OCI-M1 (cell line): ENCODE results near the gene GATA5.

Experiments used
- DNase-seq: peaks from one replicate; lab custom pipeline; 2025; lab: John Stamatoyannopoulos, UW

GATA5 gene

DNA sequence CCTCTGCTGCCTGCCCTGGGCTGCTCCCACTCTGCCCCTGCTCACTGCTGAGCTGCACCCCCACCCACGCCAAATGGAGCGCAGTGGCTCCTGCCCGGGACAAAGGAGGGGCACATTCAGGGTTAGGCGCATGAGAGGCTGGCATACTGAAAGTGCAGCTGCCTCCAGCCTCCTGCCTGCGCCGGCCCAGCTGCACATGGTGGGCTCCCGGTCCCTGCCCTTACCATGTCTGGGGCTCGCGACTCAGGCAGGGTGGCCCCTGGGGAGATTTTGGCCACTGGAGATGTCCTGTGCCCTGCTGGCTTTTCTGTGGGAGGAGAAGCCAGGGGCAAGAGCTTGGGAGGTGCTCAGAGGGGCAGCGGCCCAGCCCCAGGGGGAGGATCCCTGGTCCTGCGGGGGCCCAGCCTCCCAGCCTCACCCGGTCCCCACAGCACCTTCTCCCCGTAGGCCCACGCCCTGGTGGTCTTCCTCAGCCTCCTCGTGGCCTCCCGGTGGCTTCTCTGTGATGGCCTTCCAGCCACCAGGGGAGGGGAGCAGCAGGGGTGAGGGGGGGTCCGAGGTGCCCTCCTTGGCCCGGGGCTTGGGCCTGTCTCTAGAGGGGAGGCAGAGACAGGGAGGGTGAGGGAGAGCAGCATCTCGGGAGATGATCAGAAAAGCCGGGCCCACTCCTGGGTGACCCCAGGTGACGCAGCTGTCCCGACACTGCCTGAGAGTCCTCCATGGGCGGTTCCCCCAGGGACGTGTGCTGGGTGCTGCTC is 60.3 kb downstream of the GATA5 start:
- DNase-seq, result no peak

DNA sequence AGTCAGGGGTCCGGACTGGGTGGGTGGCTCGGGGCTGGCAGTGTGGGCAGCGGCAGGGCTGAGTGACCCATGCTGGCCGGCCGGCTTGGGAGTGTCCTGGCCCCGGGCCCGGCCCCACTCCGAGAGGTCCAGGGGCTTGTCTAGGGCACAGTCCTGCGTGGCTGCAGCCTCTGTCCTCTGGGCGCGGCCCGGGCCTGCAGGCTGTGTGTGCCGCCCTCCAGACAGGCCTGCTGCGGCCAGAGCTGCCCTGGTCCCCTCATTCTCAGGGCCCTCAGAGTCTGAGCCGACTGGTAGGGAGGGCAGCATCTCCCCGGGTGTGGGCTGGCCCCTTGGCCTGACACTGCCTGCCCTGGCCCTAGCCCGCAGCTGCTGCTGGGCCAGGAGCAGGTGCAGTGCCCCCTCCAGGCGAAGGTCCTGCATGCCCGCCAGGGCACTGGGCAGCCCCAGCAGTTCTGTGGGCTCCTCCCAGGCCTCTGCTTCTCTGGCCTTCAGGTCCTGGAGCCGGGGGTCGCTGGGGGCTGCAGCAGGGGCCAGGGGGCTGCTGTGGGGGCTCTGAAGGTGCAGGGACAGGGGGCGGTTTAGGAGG is 61.8 kb downstream of the GATA5 start:
- DNase-seq, result peak; percentile 15
